HG03378 (cell line): ENCODE results near the gene TIMP4.

Experiments
- ATAC-seq: cut with Tn5 transposase; IDR thresholded peaks from one replicate; pipeline ENCODE4 v1.9.1; 2021; ENCODE audit warnings: mild to moderate bottlenecking, moderate library complexity; ENCODE audit not compliant: unreplicated experiment

The TIMP4 gene

DNA sequence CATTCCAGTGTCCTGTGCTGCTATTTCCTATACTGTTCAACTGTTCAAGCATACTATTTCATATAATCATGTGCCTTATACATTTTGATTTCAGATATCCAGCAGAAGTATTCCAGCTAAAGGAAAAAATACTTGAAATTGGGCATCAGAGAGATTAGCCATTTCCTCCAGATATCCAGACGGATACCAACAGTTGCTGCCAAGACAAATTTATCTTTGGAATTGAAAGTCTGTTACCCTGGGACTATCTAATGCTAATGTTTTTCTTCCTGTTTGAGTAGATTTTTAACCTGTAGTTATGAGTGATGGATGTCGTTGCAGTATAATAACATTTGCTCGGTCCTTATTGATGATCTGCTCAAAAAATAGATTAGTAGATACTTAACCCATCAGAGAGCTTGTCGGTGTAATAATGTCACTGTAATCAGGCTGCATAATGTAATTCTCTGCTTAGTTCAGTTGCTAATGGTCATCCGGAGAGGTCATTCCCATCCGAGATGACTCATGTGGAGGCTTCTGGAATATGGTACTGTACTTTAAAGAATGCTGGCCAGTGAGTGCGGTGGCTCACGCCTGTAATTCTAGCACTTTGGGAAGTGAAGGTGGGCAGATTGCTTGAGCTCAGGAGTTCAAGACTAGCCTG, 51.5 kb downstream of the TIMP4 start:
- ATAC-seq: no peak
